Osteoblast (primary cell): ENCODE results near the gene MTHFSD. TPM values are rescaled to one million over a fixed set of nuclear protein-coding genes. Genes with fewer than 3 reads are reported as not detected.

Experiments
- DNase-seq: peaks from one replicate; pipeline ENCODE4 v3.0.0; 2011; ENCODE audit warnings: low spot score, mixed read lengths; ENCODE audit not compliant: insufficient read length; ENCODE audit errors: missing footprints
- H2AFZ ChIP-seq: 2 replicates; pipeline ENCODE4 v1.6.0; 2011; ENCODE audit warnings: mild to moderate bottlenecking, low read length
- H3K27ac ChIP-seq: 2 replicates; pipeline ENCODE4 v1.5.1; 2011; ENCODE audit warnings: mild to moderate bottlenecking, low read depth, low read length, moderate library complexity
- H3K27me3 ChIP-seq: 2 replicates; pipeline ENCODE4 v1.6.0; 2012; ENCODE audit warnings: mild to moderate bottlenecking, control low read depth, inconsistent platforms, low read length, moderate library complexity; ENCODE audit not compliant: insufficient read depth
- H3K36me3 ChIP-seq: 2 replicates; pipeline ENCODE4 v1.5.1; 2011; ENCODE audit warnings: mild to moderate bottlenecking, low read length, control low read depth, moderate library complexity; ENCODE audit not compliant: insufficient read depth
- H3K4me1 ChIP-seq: 2 replicates; pipeline ENCODE4 v1.5.1; 2011; ENCODE audit warnings: mild to moderate bottlenecking, low read length, control low read depth, moderate library complexity; ENCODE audit not compliant: insufficient read depth
- H3K4me2 ChIP-seq: 2 replicates; pipeline ENCODE4 v1.6.0; 2011; ENCODE audit warnings: mild to moderate bottlenecking, low read length; ENCODE audit not compliant: insufficient read depth
- H3K4me3 ChIP-seq: fragments of 200-600 bp; sonication (generic); 3 replicates; pipeline ENCODE4 v1.5.1; 2012; ENCODE audit warnings: mild to moderate bottlenecking, low read length, inconsistent platforms; ENCODE audit not compliant: insufficient read depth
- H3K79me2 ChIP-seq: 2 replicates; pipeline ENCODE4 v1.6.0; 2012; ENCODE audit warnings: mild to moderate bottlenecking, low read length, control low read depth, inconsistent platforms; ENCODE audit not compliant: insufficient read depth
- H3K9me3 ChIP-seq: 2 replicates; pipeline ENCODE4 v1.5.1; 2011; ENCODE audit warnings: low read depth, low read length, control low read depth
- H4K20me1 ChIP-seq: 2 replicates; pipeline ENCODE4 v1.6.0; 2012; ENCODE audit warnings: mild to moderate bottlenecking, low read length, control low read depth; ENCODE audit not compliant: insufficient read depth
- CTCF ChIP-seq: IDR thresholded peaks from 2 replicates; pipeline ENCODE4 v1.5.1; 2011; ENCODE audit warnings: mild to moderate bottlenecking, low read depth, low read length, moderate library complexity; ENCODE audit errors: extremely low read depth
- total RNA-seq: library from RNA; depleted of rRNA; stranded (reverse); fragments of >200 nt; gene quantifications from 2 replicates; pipeline ENCODE4 v1.2.3, GENCODE V29; 2012

The MTHFSD gene
- total RNA-seq, 1 donor = 18.5 TPM

- Histone ChIP-seq H3K79me2 (peaks cover 2% of the 10 kb centered on the region), H3K36me3 (peaks cover 59% of the 10 kb centered on the region), H3K27ac (no peak overlapping the region), H3K27me3 (no peaks in the 10 kb centered on the region), H4K20me1 (peaks cover 5% of the 10 kb centered on the region), H3K4me3 (no peak overlapping the region), H2AFZ (no peak overlapping the region), H3K4me1 (no peaks in the 10 kb centered on the region), H3K4me2 (no peak overlapping the region), H3K9me3 (no peaks in the 10 kb centered on the region)
- DNase-seq = peak; percentile 21
- no peak for TF ChIP-seq CTCF
Observed at GRCh38 chr16:86545481-86545880, 9.6 kb downstream of the MTHFSD start.

- Histone ChIP-seq H2AFZ (no peak overlapping the region), H4K20me1 (peaks cover 5% of the 10 kb centered on the region), H3K9me3 (no peaks in the 10 kb centered on the region), H3K4me3 (no peak overlapping the region), H3K79me2 (peaks cover 2% of the 10 kb centered on the region), H3K4me1 (no peaks in the 10 kb centered on the region), H3K27ac (no peak overlapping the region), H3K36me3 (peaks cover 61% of the 10 kb centered on the region), H3K27me3 (no peaks in the 10 kb centered on the region), H3K4me2 (no peak overlapping the region)
- no peak for TF ChIP-seq CTCF
- peak; percentile 30 for DNase-seq
Observed at GRCh38 chr16:86542756-86543750, 12.0 kb downstream of the MTHFSD start.

GRCh38 chr16:86541560-86541959 is 13.5 kb downstream of the MTHFSD start:
- no peaks in the 10 kb centered on the region for H3K27me3 ChIP-seq
- H3K79me2 ChIP-seq = peaks cover 2% of the 10 kb centered on the region
- no peak overlapping the region for H3K4me2 ChIP-seq
- H3K4me1 ChIP-seq = no peaks in the 10 kb centered on the region
- H3K4me3 ChIP-seq = no peak overlapping the region
- no peak for TF ChIP-seq CTCF
- no peak overlapping the region for H3K27ac ChIP-seq
- peak; percentile 49 for DNase-seq
- H3K36me3 ChIP-seq = peaks cover 62% of the 10 kb centered on the region
- H3K9me3 ChIP-seq = no peaks in the 10 kb centered on the region
- H4K20me1 ChIP-seq = peaks cover 5% of the 10 kb centered on the region
- no peak overlapping the region for H2AFZ ChIP-seq

- H2AFZ ChIP-seq = no peak overlapping the region
- peaks cover 5% of the 10 kb centered on the region for H4K20me1 ChIP-seq
- peak; percentile 69 for DNase-seq
- peaks cover 57% of the 10 kb centered on the region for H3K36me3 ChIP-seq
- H3K27ac ChIP-seq = no peak overlapping the region
- no peaks in the 10 kb centered on the region for H3K9me3 ChIP-seq
- peaks cover 2% of the 10 kb centered on the region for H3K79me2 ChIP-seq
- no peak overlapping the region for H3K4me2 ChIP-seq
- H3K4me1 ChIP-seq = no peaks in the 10 kb centered on the region
- no peak for TF ChIP-seq CTCF
- H3K27me3 ChIP-seq = no peaks in the 10 kb centered on the region
- no peak overlapping the region for H3K4me3 ChIP-seq
Observed at GRCh38 chr16:86540894-86541293, 14.1 kb downstream of the MTHFSD start.
